Forelimb muscle (tissue), 1 donor: ENCODE data around the gene RFTN1. TPM values are rescaled to one million over a fixed set of nuclear protein-coding genes. Genes with fewer than 3 reads are reported as not detected.

Experiments used
- DNase-seq: peaks from one replicate; pipeline ENCODE4 v3.0.0-alpha.2; 2013; ENCODE audit warnings: low read depth
- polyA plus RNA-seq: library from polyadenylated mRNA; unstranded; fragments of 120-200 nt; gene quantifications from one replicate; pipeline ENCODE4 v1.2.1, GENCODE V29; 2013; ENCODE audit not compliant: insufficient read length

Gene RFTN1
- polyA plus RNA-seq, 1 donor: 12.1 TPM

- no peak for DNase-seq
These were observed 25.9 kb downstream of the RFTN1 start for GRCh38 chr3:16487511-16488175.

- no peak for DNase-seq
These were observed 26.5 kb downstream of the RFTN1 start for GRCh38 chr3:16486951-16487480.

- no peak for DNase-seq
These were observed 27.3 kb downstream of the RFTN1 start for GRCh38 chr3:16486201-16486600.

GRCh38 chr3:16485395-16485992 is 28.0 kb downstream of the RFTN1 start:
- no peak for DNase-seq

GRCh38 chr3:16484984-16485383 is 28.5 kb downstream of the RFTN1 start:
- DNase-seq: no peak

GRCh38 chr3:16484216-16484615 is 29.3 kb downstream of the RFTN1 start:
- no peak for DNase-seq

GRCh38 chr3:16482770-16483531 is 30.5 kb downstream of the RFTN1 start:
- DNase-seq: no peak

GRCh38 chr3:16482194-16482769 is 31.2 kb downstream of the RFTN1 start:
- no peak for DNase-seq

GRCh38 chr3:16481546-16481897 is 32.0 kb downstream of the RFTN1 start:
- DNase-seq: no peak

GRCh38 chr3:16480861-16481545 is 32.5 kb downstream of the RFTN1 start:
- no peak for DNase-seq

- no peak for DNase-seq
These were observed 35.0 kb downstream of the RFTN1 start for GRCh38 chr3:16478516-16478915.

GRCh38 chr3:16477521-16477920 is 36.0 kb downstream of the RFTN1 start:
- DNase-seq: no peak

GRCh38 chr3:16477056-16477455 is 36.4 kb downstream of the RFTN1 start:
- DNase-seq: no peak

- DNase-seq: peak; percentile 45
These were observed 36.9 kb downstream of the RFTN1 start for GRCh38 chr3:16476636-16477035.

- DNase-seq: no peak
These were observed 37.7 kb downstream of the RFTN1 start for GRCh38 chr3:16475766-16476165.

- no peak for DNase-seq
These were observed 38.6 kb downstream of the RFTN1 start for GRCh38 chr3:16474920-16475319.

GRCh38 chr3:16474216-16474615 is 39.3 kb downstream of the RFTN1 start:
- no peak for DNase-seq

- DNase-seq: no peak
These were observed 40.9 kb downstream of the RFTN1 start for GRCh38 chr3:16472593-16472992.

- no peak for DNase-seq
These were observed 41.6 kb downstream of the RFTN1 start for GRCh38 chr3:16471897-16472296.

- DNase-seq: no peak
These were observed 42.9 kb downstream of the RFTN1 start for GRCh38 chr3:16470590-16470989.

- DNase-seq: no peak
These were observed 45.0 kb downstream of the RFTN1 start for GRCh38 chr3:16468336-16469098.
